GM12878 (cell line): ENCODE measurements around the gene ERFL. TPM values are rescaled to one million over a fixed set of nuclear protein-coding genes. Genes with fewer than 3 reads are reported as not detected.

Source experiments
- CBFB ChIP-seq: IDR thresholded peaks from 2 replicates; pipeline ENCODE4 v1.6.1; 2016; ENCODE audit warnings: antibody characterized with exemption, low read depth
- CEBPB ChIP-seq, 2 experiments: fragments of 150-350 bp in 1 of 2; IDR thresholded peaks; 2 replicates each; pipeline ENCODE4 v1.6.1; 2012 to 2014; ENCODE audit warnings: low read depth in 2 of 2, low read length in 2 of 2, borderline replicate concordance in 1 of 2, inconsistent platforms in 1 of 2
- E2F4 ChIP-seq: IDR thresholded peaks from 2 replicates; pipeline ENCODE4 v1.6.1; 2012; ENCODE audit warnings: low read depth, low read length, improper control_type of control experiment
- GATAD2B ChIP-seq: fragments of 450-650 bp; conservative IDR thresholded peaks from 2 replicates; pipeline ENCODE4 v1.6.1; 2017; ENCODE audit warnings: low read depth, mild to moderate bottlenecking, moderate library complexity
- HCFC1 ChIP-seq: fragments of 150-350 bp; IDR thresholded peaks from 2 replicates; pipeline ENCODE4 v1.6.1; 2014; ENCODE audit warnings: low read length
- HDGF ChIP-seq: fragments of 450-650 bp; IDR thresholded peaks from 2 replicates; pipeline ENCODE4 v1.6.1; 2016; ENCODE audit warnings: antibody characterized with exemption
- IRF5 ChIP-seq: fragments of 450-650 bp; IDR thresholded peaks from 2 replicates; pipeline ENCODE4 v1.6.1; 2017; ENCODE audit warnings: borderline replicate concordance
- KDM1A ChIP-seq: fragments of 200-600 bp; sonication (generic); IDR thresholded peaks from 2 replicates; pipeline ENCODE4 v1.6.1; 2016; ENCODE audit warnings: borderline replicate concordance
- NFIC ChIP-seq: IDR thresholded peaks from 2 replicates; pipeline ENCODE4 v1.6.1; 2012; ENCODE audit warnings: low read depth, mild to moderate bottlenecking, inconsistent platforms, low read length, moderate library complexity
- PML ChIP-seq: IDR thresholded peaks from 2 replicates; pipeline ENCODE4 v1.6.1; 2012; ENCODE audit warnings: low read length, inconsistent platforms
- RAD51 ChIP-seq: fragments of 450-650 bp; IDR thresholded peaks from 2 replicates; pipeline ENCODE4 v1.6.1; 2016; ENCODE audit warnings: moderate library complexity, mild to moderate bottlenecking, inconsistent platforms
- SRF ChIP-seq, 2 experiments: IDR thresholded peaks; 2 replicates each; pipeline ENCODE4 v1.6.1; 2011; ENCODE audit warnings: low read depth in 2 of 2, low read length in 2 of 2, mild to moderate bottlenecking in 1 of 2, moderate library complexity in 1 of 2
- STAT1 ChIP-seq: fragments of 450-650 bp; conservative IDR thresholded peaks from 2 replicates; pipeline ENCODE4 v1.6.1; 2014; ENCODE audit warnings: antibody characterized with exemption, mild to moderate bottlenecking
- TAF1 ChIP-seq: IDR thresholded peaks from 2 replicates; pipeline ENCODE4 v1.6.1; 2011; ENCODE audit warnings: mild to moderate bottlenecking, low read depth, low read length, borderline replicate concordance
- YY1 ChIP-seq: IDR thresholded peaks from 2 replicates; pipeline ENCODE4 v1.6.1; 2011; ENCODE audit warnings: low read depth, mild to moderate bottlenecking, low read length
- polyA plus RNA-seq, 11 experiments: library from polyadenylated mRNA; depleted of rRNA in 4 of 11; unstranded in 6 of 11; stranded (reverse) in 5 of 11; fragments of >200 nt; fragmentation: Nextera tagmentation in 4 of 11; fragmentation: Illumina TruSeq in 1 of 11; extraction: Ambion mirVana in 4 of 11; extraction: Trizol in 1 of 11; gene quantifications; 1 replicate in 1 of 11; 2 replicates in 10 of 11; pipeline versions ENCODE4 v1.2.1 to v1.2.3, GENCODE V29; 2011 to 2016; ENCODE audit warnings: inconsistent platforms in 2 of 11, missing spikeins in 2 of 11, low read depth in 1 of 11
- total RNA-seq, 4 experiments: library from RNA; depleted of rRNA in 3 of 4; stranded (reverse); fragments of >200 nt in 3 of 4; fragmentation: Illumina TruSeq in 1 of 4; extraction: Trizol in 1 of 4; gene quantifications; 2 replicates each; pipeline versions ENCODE4 v1.2.1 to v1.2.3, GENCODE V29; 2013 to 2021
- TF ChIP-seq, protein P1 (sequence below): fragments of 450-650 bp; IDR thresholded peaks from 2 replicates; pipeline ENCODE4 v1.6.1; 2016; ENCODE audit warnings: mild to moderate bottlenecking
- TF ChIP-seq, protein P2 (sequence below): IDR thresholded peaks from 2 replicates; pipeline ENCODE4 v1.6.1; 2011; ENCODE audit warnings: borderline replicate concordance, low read depth, mild to moderate bottlenecking, moderate library complexity, mixed read lengths, low read length; ENCODE audit not compliant: insufficient read depth; ENCODE audit errors: extremely low read length
- TF ChIP-seq, protein P3 (sequence below): IDR thresholded peaks from 2 replicates; pipeline ENCODE4 v1.6.1; 2012; ENCODE audit warnings: low read depth, low read length, improper control_type of control experiment
- TF ChIP-seq, protein P4 (sequence below): fragments of 450-650 bp; conservative IDR thresholded peaks from 2 replicates; pipeline ENCODE4 v1.6.1; 2017; ENCODE audit warnings: mild to moderate bottlenecking, moderate library complexity

ERFL gene
- total and polyA plus RNA-seq, 10 of the 15 experiments (the other 5 are each of a cell fraction or from before 2014, with no cell fraction given), result 0.04 to 0.10 (median 0.05) TPM; not detected in 7

DNA sequence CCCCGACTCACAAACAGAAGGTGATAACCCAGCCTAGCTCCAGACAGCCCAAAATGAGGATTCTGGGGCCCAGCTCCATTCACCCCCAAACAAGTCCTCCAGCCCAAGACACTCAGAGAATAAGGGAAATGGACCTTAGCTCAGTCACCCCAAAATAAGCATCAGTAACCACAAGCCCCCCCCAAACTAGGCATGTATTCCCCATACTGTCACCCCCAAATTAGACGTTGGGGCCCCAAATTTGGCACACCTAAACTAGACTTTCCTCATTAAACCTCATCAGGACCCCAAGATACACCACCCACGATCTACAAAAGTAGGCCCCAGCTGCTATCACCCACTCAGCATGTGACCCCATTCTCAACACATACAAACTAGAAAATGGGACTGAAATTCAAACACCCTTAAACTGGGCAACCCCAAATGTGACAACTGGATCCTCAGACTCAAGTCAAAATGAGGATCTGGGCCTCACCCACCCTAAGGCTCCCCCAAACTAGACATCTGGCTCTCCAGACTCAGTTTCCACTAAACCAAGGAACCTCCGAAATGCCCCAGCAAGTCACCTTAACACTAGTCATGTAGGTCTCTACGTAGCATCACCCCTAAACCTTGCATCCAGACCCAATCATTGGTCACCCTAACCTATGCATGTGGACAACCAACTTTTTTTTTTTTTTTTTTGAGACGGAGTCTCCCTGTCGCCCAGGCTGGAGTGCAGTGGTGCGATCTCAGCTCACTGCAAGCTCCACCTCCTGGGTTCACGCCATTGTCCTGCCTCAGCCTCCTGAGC lies 13.4 kb upstream of the ERFL start (continued):
- TF ChIP-seq, protein P1, sequence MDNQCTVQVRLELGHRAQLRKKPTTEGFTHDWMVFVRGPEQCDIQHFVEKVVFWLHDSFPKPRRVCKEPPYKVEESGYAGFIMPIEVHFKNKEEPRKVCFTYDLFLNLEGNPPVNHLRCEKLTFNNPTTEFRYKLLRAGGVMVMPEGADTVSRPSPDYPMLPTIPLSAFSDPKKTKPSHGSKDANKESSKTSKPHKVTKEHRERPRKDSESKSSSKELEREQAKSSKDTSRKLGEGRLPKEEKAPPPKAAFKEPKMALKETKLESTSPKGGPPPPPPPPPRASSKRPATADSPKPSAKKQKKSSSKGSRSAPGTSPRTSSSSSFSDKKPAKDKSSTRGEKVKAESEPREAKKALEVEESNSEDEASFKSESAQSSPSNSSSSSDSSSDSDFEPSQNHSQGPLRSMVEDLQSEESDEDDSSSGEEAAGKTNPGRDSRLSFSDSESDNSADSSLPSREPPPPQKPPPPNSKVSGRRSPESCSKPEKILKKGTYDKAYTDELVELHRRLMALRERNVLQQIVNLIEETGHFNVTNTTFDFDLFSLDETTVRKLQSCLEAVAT, result no peak
- TF ChIP-seq E2F4, result no peak
- no peak for TF ChIP-seq CEBPB (IDR thresholded peaks at IDR 0.05; ENCODE audit: borderline replicate concordance in 1 of 2, low read depth in 2 of 2, low read length in 2 of 2)
- TF ChIP-seq KDM1A, result no peak
- TF ChIP-seq, protein P2, sequence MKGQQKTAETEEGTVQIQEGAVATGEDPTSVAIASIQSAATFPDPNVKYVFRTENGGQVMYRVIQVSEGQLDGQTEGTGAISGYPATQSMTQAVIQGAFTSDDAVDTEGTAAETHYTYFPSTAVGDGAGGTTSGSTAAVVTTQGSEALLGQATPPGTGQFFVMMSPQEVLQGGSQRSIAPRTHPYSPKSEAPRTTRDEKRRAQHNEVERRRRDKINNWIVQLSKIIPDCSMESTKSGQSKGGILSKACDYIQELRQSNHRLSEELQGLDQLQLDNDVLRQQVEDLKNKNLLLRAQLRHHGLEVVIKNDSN, result no peak
- TF ChIP-seq SRF (IDR thresholded peaks at IDR 0.05; ENCODE audit: low read depth in 2 of 2, low read length in 2 of 2), result no peak
- TF ChIP-seq HDGF, result no peak
- TF ChIP-seq STAT1, result no peak
- TF ChIP-seq PML, result no peak
- no peak for TF ChIP-seq IRF5
- TF ChIP-seq, protein P3, sequence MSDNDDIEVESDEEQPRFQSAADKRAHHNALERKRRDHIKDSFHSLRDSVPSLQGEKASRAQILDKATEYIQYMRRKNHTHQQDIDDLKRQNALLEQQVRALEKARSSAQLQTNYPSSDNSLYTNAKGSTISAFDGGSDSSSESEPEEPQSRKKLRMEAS, result no peak
- no peak for TF ChIP-seq GATAD2B
- TF ChIP-seq, protein P4, sequence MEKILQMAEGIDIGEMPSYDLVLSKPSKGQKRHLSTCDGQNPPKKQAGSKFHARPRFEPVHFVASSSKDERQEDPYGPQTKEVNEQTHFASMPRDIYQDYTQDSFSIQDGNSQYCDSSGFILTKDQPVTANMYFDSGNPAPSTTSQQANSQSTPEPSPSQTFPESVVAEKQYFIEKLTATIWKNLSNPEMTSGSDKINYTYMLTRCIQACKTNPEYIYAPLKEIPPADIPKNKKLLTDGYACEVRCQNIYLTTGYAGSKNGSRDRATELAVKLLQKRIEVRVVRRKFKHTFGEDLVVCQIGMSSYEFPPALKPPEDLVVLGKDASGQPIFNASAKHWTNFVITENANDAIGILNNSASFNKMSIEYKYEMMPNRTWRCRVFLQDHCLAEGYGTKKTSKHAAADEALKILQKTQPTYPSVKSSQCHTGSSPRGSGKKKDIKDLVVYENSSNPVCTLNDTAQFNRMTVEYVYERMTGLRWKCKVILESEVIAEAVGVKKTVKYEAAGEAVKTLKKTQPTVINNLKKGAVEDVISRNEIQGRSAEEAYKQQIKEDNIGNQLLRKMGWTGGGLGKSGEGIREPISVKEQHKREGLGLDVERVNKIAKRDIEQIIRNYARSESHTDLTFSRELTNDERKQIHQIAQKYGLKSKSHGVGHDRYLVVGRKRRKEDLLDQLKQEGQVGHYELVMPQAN, result no peak
- peak; percentile 59; the same call in 1 of the 2 replicates for TF ChIP-seq CBFB
- TF ChIP-seq RAD51, result no peak
- no peak for TF ChIP-seq YY1
- peak; percentile 53; the same call in 1 of the 2 replicates for TF ChIP-seq NFIC
- TF ChIP-seq HCFC1, result no peak
- TF ChIP-seq TAF1, result no peak
